Activated naive CD8-positive, alpha-beta T cell treated with anti-CD3 and anti-CD28 coated beads for 36 hours (primary cell): ENCODE data around the gene GJA9. TPM values are rescaled to one million over a fixed set of nuclear protein-coding genes. Genes with fewer than 3 reads are reported as not detected.
"Not testable (repeated sequence)": the region's sequence is repeated elsewhere in the genome, so short reads cannot be mapped to it uniquely, and the experiment has no call there.

Experiments
- DNase-seq: peaks from one replicate; pipeline ENCODE4 v3.0.0; 2021
- H3K27ac Mint-ChIP-seq: one replicate; pipeline ENCODE4 v1.8.0; 2022; ENCODE audit warnings: mild to moderate bottlenecking, moderate library complexity, mixed read lengths
- H3K27me3 Mint-ChIP-seq: one replicate; pipeline ENCODE4 v1.8.0; 2022; ENCODE audit warnings: mild to moderate bottlenecking, mixed read lengths
- H3K36me3 Mint-ChIP-seq: one replicate; pipeline ENCODE4 v1.8.0; 2021; ENCODE audit warnings: mild to moderate bottlenecking, mixed read lengths
- H3K4me1 Mint-ChIP-seq: one replicate; pipeline ENCODE4 v1.8.0; 2021; ENCODE audit warnings: mixed read lengths
- H3K4me3 Mint-ChIP-seq: one replicate; pipeline ENCODE4 v1.8.0; 2022; ENCODE audit warnings: mild to moderate bottlenecking, moderate library complexity, mixed read lengths
- H3K9me3 Mint-ChIP-seq: one replicate; pipeline ENCODE4 v1.8.0; 2022; ENCODE audit warnings: mixed read lengths
- total RNA-seq, 2 experiments: library from RNA; stranded (reverse); gene quantifications; one replicate each; pipeline ENCODE4 v1.2.3, GENCODE V29; 2021

Gene GJA9
- total RNA-seq = not detected

- DNase-seq = no peak
- Mint-ChIP-seq H3K36me3 (no peaks in the 10 kb centered on the region), H3K4me3 (no peak within 1 kb of the TSS), H3K9me3 (no peaks in the 10 kb centered on the region), H3K27me3 (no peaks in the 10 kb centered on the region), H3K27ac (no peak within 1 kb of the TSS), H3K4me1 (no peaks in the 10 kb centered on the region)
Measured at GRCh38 chr1:38881487-38881886, at the start of gene GJA9. Gene GJA9 (minus strand): TSS chr1:38881587. CDS start chr1:38876098, 5,489 bp downstream.

GRCh38 chr1:38929476-38929875 is 48.1 kb upstream of the GJA9 start:
- Mint-ChIP-seq H3K4me3 (no peak overlapping the region), H3K4me1 (no peaks in the 10 kb centered on the region), H3K27ac (no peak overlapping the region), H3K9me3 (no peaks in the 10 kb centered on the region), H3K27me3 (no peaks in the 10 kb centered on the region), H3K36me3 (no peaks in the 10 kb centered on the region)
- DNase-seq = no peak

DNA sequence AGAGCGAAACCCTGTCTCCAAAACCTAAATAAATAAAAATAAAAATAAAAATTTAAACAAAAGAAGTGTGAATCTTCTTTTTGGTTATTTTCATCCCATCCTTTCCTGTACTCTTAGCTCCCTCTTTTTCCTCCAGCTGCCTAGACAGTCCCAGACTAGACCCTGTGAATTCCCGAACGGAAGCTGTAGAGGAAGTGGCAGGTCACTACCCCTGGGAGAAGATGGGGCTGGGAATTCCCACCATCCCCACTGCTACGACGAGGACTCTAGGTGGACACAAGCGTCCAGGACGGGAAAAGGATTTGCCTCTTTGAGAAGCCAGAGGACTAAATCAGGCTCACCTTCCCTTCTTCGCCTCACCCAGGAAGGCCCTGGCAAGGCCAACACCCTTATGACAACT is 47.7 kb upstream of the GJA9 start:
- no peak overlapping the region for H3K27ac Mint-ChIP-seq
- H3K4me1 Mint-ChIP-seq = no peaks in the 10 kb centered on the region
- H3K4me3 Mint-ChIP-seq = no peak overlapping the region
- H3K36me3 Mint-ChIP-seq = no peaks in the 10 kb centered on the region
- no peak for DNase-seq
- H3K27me3 Mint-ChIP-seq = no peaks in the 10 kb centered on the region
- no peaks in the 10 kb centered on the region for H3K9me3 Mint-ChIP-seq

DNA sequence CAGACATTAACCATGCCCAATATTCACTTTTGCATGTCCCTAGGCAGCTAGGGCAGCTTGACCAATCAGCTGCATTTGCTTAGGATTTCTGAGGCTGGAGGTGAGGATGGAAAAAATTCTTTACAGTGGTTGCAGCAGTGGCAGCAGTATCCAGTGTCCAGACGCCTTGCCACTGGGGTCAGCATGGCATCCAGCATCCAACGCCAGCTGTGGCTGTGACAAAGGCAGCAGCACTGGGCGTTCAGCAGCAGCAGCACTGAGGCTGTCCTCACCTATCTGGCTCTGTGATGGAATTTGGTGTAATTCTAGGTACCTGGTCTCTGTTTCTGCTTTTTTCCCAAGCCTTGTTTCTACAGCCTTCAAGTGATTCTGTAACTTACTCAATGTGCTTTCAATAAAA is 44.7 kb upstream of the GJA9 start:
- no peaks in the 10 kb centered on the region for H3K4me1 Mint-ChIP-seq
- DNase-seq = no peak

DNA sequence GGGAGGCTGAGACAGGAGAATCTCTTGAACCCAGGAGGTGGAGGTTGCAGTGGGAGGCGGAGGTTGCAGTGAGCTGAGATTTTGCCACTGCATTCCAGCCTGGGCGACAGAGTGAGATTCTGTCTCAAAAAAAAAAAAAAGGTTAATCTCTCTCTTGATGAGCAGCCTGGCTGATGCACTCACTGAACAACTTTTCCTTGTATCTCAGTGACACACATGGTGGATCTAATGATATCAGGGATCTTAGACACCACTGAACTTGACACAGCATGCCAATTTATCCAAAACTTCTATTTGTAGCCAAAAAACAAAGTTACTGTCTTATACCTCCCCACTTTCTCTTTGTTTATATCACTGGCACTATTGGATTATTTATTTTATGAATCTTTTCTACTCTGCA is 44.0 kb upstream of the GJA9 start:
- Mint-ChIP-seq H3K4me3 (no peak overlapping the region), H3K27me3 (no peaks in the 10 kb centered on the region), H3K4me1 (no peaks in the 10 kb centered on the region), H3K9me3 (no peaks in the 10 kb centered on the region), H3K36me3 (no peaks in the 10 kb centered on the region), H3K27ac (no peak overlapping the region)
- no peak for DNase-seq

More for the DNA sequence above, 44.7 kb upstream of the GJA9 start:
- no peaks in the 10 kb centered on the region for H3K27me3 Mint-ChIP-seq
- H3K9me3 Mint-ChIP-seq = no peaks in the 10 kb centered on the region
- H3K27ac Mint-ChIP-seq = no peak overlapping the region
- no peaks in the 10 kb centered on the region for H3K36me3 Mint-ChIP-seq
- H3K4me3 Mint-ChIP-seq = no peak overlapping the region

DNA sequence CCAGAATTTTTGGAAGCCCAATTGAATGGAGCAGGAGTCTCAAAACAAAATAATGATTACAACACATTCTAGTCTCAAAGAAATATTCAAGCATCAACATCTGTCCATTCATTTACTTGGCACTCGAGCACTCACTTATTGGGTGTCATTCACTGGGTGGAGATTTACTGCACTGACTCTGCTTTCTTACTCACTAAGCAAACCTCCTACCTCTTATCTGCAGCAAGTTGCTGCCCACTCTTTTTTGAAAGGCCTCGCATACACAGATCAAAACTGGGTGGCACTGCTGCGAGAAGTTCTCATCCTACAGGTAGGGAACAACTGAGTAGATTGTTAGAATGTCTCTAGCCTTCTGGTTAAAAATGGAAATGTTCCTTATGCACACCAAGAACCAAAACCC is 42.2 kb upstream of the GJA9 start:
- H3K27me3 Mint-ChIP-seq = no peaks in the 10 kb centered on the region
- H3K36me3 Mint-ChIP-seq = no peaks in the 10 kb centered on the region
- H3K9me3 Mint-ChIP-seq = no peaks in the 10 kb centered on the region
- H3K4me1 Mint-ChIP-seq = no peaks in the 10 kb centered on the region
- no peak overlapping the region for H3K27ac Mint-ChIP-seq
- no peak for DNase-seq
- H3K4me3 Mint-ChIP-seq = no peak overlapping the region

DNA sequence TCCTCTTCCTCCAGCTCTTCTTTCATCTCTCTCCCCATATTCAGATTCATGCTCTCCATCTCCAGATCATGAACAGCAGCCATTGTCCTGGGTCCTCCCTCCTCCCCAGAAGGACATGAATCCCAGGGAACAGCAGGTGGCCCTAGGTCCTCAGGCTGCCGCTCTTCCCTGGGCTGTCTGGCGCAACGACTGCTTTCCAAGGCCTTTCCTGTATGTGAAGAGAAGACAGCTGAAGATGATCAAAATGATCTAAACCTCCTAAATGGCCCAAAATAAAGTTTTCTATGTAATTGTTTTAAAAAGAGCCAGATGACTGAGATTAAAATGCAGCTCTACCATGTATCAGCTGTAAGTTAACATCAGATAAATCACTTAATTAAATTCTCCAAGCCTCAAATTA is 37.7 kb upstream of the GJA9 start:
- Mint-ChIP-seq H3K36me3 (no peaks in the 10 kb centered on the region), H3K27ac (no peak overlapping the region), H3K27me3 (no peaks in the 10 kb centered on the region), H3K4me1 (peaks cover 6% of the 10 kb centered on the region), H3K4me3 (no peak overlapping the region), H3K9me3 (no peaks in the 10 kb centered on the region)
- DNase-seq = no peak

- Mint-ChIP-seq H3K4me1 (peaks cover 6% of the 10 kb centered on the region), H3K36me3 (no peaks in the 10 kb centered on the region), H3K27ac (no peak overlapping the region), H3K9me3 (no peaks in the 10 kb centered on the region), H3K4me3 (no peak overlapping the region), H3K27me3 (no peaks in the 10 kb centered on the region)
- no peak for DNase-seq
Measured at GRCh38 chr1:38918568-38918967, 37.2 kb upstream of the GJA9 start.

DNA sequence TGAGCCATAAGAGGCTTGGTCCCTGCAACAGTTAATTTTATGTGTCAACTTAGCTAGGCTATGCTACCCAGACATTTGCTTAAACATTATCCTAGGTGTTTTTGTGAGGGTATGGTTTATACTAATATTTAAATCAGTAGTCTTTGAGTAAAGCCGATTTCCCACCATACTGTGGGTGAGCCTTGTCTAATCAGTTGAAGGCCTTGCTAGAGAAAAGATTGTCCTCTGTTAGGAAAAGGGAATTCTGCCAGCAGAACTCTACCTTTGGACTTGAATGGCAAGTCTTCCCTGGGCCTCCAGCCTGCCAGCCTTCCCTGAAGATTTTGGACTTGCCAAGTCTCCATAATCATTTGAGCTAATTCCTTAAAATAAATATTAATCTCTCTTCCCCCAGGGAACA is 36.4 kb upstream of the GJA9 start:
- H3K4me3 Mint-ChIP-seq = no peak overlapping the region
- H3K27ac Mint-ChIP-seq = no peak overlapping the region
- H3K4me1 Mint-ChIP-seq = peaks cover 6% of the 10 kb centered on the region
- no peaks in the 10 kb centered on the region for H3K9me3 Mint-ChIP-seq
- H3K27me3 Mint-ChIP-seq = no peaks in the 10 kb centered on the region
- H3K36me3 Mint-ChIP-seq = no peaks in the 10 kb centered on the region
- no peak for DNase-seq

DNA sequence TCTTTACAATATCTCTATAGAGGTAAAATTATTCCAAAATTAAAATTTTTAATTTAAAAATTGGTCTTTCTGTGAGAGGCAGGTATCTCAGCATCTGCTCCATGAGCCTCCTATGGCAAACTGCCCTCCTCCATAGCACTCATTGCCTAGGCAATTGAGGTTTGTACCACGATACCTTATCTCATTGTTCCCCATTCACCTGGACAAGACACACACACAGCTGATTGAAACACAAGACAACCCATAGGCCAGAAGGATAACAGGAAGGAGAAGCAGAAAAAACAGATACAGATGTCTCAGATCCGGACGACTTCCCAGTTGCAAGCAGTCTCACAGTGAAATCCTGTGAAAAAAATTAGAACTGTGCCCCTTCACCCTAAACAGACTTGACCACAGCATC is 36.0 kb upstream of the GJA9 start:
- Mint-ChIP-seq H3K36me3 (no peaks in the 10 kb centered on the region), H3K27ac (no peak overlapping the region), H3K4me3 (no peak overlapping the region), H3K27me3 (no peaks in the 10 kb centered on the region), H3K9me3 (no peaks in the 10 kb centered on the region), H3K4me1 (peaks cover 6% of the 10 kb centered on the region)
- DNase-seq = no peak

DNA sequence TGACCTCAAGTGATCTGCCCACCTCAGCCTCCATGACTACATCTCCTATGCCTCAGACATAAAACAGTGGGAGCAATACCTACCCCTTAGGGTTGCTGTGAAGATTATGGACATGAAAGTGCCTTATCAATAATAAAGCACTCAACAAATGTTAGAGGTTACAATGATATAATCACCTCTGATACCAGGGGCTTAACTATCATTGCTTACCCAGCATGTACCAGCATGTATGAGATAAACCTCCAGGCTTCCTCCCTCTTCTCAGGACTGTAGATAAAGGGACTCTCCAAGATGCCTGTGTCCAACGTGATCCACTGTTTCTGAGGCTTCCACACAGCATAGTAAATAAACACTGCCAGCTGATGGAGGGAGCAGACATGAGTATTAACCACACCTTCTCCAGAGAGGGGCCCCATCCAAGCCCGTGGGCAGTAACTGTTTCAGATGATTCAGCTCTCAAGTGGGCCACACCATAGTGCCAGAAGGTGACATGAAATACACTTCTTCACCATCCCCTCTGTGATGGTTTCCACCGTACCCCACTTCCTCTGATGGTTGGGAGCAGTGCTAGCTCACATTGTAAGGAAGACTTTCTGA is 34.1 kb upstream of the GJA9 start:
- no peaks in the 10 kb centered on the region for H3K36me3 Mint-ChIP-seq
- H3K4me3 Mint-ChIP-seq = no peak overlapping the region
- H3K9me3 Mint-ChIP-seq = no peaks in the 10 kb centered on the region
- H3K27ac Mint-ChIP-seq = no peak overlapping the region
- H3K27me3 Mint-ChIP-seq = no peaks in the 10 kb centered on the region
- H3K4me1 Mint-ChIP-seq = peaks cover 6% of the 10 kb centered on the region
- peak; percentile 8 for DNase-seq

GRCh38 chr1:38914908-38915307 is 33.5 kb upstream of the GJA9 start:
- not testable (repeated sequence) for H3K27ac Mint-ChIP-seq, H3K4me1 Mint-ChIP-seq, H3K36me3 Mint-ChIP-seq, H3K9me3 Mint-ChIP-seq, H3K27me3 Mint-ChIP-seq, DNase-seq, H3K4me3 Mint-ChIP-seq

GRCh38 chr1:38908821-38909220 is 27.4 kb upstream of the GJA9 start:
- no peaks in the 10 kb centered on the region for H3K27me3 Mint-ChIP-seq
- H3K4me1 Mint-ChIP-seq = no peaks in the 10 kb centered on the region
- H3K9me3 Mint-ChIP-seq = peaks cover 4% of the 10 kb centered on the region
- H3K4me3 Mint-ChIP-seq = no peak overlapping the region
- DNase-seq = no peak
- H3K36me3 Mint-ChIP-seq = peaks cover 4% of the 10 kb centered on the region
- no peak overlapping the region for H3K27ac Mint-ChIP-seq

GRCh38 chr1:38905985-38906384 is 24.6 kb upstream of the GJA9 start:
- DNase-seq = no peak
- Mint-ChIP-seq H3K4me1 (no peaks in the 10 kb centered on the region), H3K36me3 (peaks cover 4% of the 10 kb centered on the region), H3K27me3 (no peaks in the 10 kb centered on the region), H3K27ac (no peak overlapping the region), H3K4me3 (no peak overlapping the region), H3K9me3 (peaks cover 4% of the 10 kb centered on the region)

DNA sequence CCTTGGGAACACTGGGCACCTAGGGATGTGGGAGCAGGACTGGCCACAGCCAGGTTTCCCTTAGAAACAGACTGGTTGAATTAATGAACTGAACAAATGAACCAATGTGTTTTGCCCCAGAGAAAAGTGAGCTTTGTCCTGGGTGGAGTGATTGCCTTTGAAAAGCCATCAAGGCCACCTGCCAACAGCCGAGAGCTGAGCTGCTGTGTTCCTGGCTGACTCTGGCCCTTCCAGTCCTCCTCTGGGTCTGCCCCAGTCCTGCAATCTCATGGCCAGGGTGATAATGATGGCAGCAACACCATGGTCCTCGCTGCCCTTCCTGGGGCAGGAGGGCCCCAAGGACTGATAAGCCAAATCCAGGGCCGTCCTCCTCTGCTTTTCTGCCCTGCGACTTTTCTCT is 18.2 kb upstream of the GJA9 start:
- H3K4me3 Mint-ChIP-seq = no peak overlapping the region
- no peaks in the 10 kb centered on the region for H3K9me3 Mint-ChIP-seq
- no peak for DNase-seq
- H3K27ac Mint-ChIP-seq = no peak overlapping the region
- H3K36me3 Mint-ChIP-seq = no peaks in the 10 kb centered on the region
- no peaks in the 10 kb centered on the region for H3K4me1 Mint-ChIP-seq
- H3K27me3 Mint-ChIP-seq = no peaks in the 10 kb centered on the region

- Mint-ChIP-seq H3K27me3 (no peaks in the 10 kb centered on the region), H3K36me3 (no peaks in the 10 kb centered on the region), H3K4me3 (no peak overlapping the region), H3K9me3 (no peaks in the 10 kb centered on the region), H3K4me1 (no peaks in the 10 kb centered on the region), H3K27ac (no peak overlapping the region)
- DNase-seq = no peak
Measured at GRCh38 chr1:38898653-38899230, 17.4 kb upstream of the GJA9 start.
